Measurements from ENCODE around the gene NTM.
"Not testable (repeated sequence)": the region's sequence is repeated elsewhere in the genome, so short reads cannot be mapped to it uniquely, and the experiment has no call there.

NTM gene

GRCh38 chr11:132361011-132361550, 990.7 kb downstream of the NTM start:
- no peak for DNase-seq (ENCODE audit: low spot score)

GRCh38 chr11:132365650-132366049, 995.2 kb downstream of the NTM start:
- DNase-seq (ENCODE audit: low spot score) = no peak

- no peak for DNase-seq (ENCODE audit: low spot score)
These were observed 996.9 kb downstream of the NTM start for GRCh38 chr11:132367293-132367692.

GRCh38 chr11:132370114-132370513, 999.7 kb downstream of the NTM start:
- DNase-seq (ENCODE audit: low spot score) = not testable (repeated sequence)

- no peak for DNase-seq (ENCODE audit: low spot score)
These were observed 1003.2 kb downstream of the NTM start for GRCh38 chr11:132373405-132374143.

- DNase-seq (ENCODE audit: low spot score) = no peak
These were observed 1009.1 kb downstream of the NTM start for GRCh38 chr11:132379540-132379939.

All from iPS-NIHi11 (cell line).